GM23338 (cell line): Measurements from ENCODE around the gene UBE2G1.

Experiments
- EZH2 ChIP-seq: fragments of 200-600 bp; sonication (generic); IDR thresholded peaks from one replicate; pipeline ENCODE4 v1.8.0; 2017; ENCODE audit warnings: antibody characterized with exemption, mild to moderate bottlenecking, low read depth; ENCODE audit not compliant: unreplicated experiment
- EZH2phosphoT487 ChIP-seq: fragments of 200-600 bp; sonication (generic); IDR thresholded peaks from one replicate; pipeline ENCODE4 v1.8.1; 2018; ENCODE audit warnings: antibody characterized with exemption; ENCODE audit not compliant: unreplicated experiment
- NANOG ChIP-seq: IDR thresholded peaks from 2 replicates; pipeline ENCODE4 v1.6.1; 2016; ENCODE audit warnings: antibody characterized with exemption, borderline replicate concordance
- POLR2AphosphoS5 ChIP-seq: IDR thresholded peaks from 2 replicates; pipeline ENCODE4 v1.6.1; 2016; ENCODE audit warnings: antibody characterized with exemption, low read depth
- TF ChIP-seq, protein P1 (sequence below), 2 experiments: fragments of 200-600 bp in 1 of 2; sonication (generic) in 1 of 2; conservative IDR thresholded peaks; 2 replicates each; pipeline versions ENCODE4 v1.5.1 to v1.6.1; 2016 to 2017; ENCODE audit warnings: antibody characterized with exemption in 2 of 2, low read depth in 2 of 2, mild to moderate bottlenecking in 2 of 2, moderate library complexity in 1 of 2
- TF ChIP-seq, protein P2 (sequence below): IDR thresholded peaks from 2 replicates; pipeline ENCODE4 v1.6.1; 2016; ENCODE audit warnings: antibody characterized with exemption

- TF ChIP-seq, protein P1, sequence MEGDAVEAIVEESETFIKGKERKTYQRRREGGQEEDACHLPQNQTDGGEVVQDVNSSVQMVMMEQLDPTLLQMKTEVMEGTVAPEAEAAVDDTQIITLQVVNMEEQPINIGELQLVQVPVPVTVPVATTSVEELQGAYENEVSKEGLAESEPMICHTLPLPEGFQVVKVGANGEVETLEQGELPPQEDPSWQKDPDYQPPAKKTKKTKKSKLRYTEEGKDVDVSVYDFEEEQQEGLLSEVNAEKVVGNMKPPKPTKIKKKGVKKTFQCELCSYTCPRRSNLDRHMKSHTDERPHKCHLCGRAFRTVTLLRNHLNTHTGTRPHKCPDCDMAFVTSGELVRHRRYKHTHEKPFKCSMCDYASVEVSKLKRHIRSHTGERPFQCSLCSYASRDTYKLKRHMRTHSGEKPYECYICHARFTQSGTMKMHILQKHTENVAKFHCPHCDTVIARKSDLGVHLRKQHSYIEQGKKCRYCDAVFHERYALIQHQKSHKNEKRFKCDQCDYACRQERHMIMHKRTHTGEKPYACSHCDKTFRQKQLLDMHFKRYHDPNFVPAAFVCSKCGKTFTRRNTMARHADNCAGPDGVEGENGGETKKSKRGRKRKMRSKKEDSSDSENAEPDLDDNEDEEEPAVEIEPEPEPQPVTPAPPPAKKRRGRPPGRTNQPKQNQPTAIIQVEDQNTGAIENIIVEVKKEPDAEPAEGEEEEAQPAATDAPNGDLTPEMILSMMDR (conservative IDR thresholded peaks at IDR 0.05; ENCODE audit: low read depth in 2 of 2) = no peak
- TF ChIP-seq POLR2AphosphoS5 (no peak), EZH2 (no peak), EZH2phosphoT487 (no peak), NANOG (no peak)
- TF ChIP-seq, protein P2, sequence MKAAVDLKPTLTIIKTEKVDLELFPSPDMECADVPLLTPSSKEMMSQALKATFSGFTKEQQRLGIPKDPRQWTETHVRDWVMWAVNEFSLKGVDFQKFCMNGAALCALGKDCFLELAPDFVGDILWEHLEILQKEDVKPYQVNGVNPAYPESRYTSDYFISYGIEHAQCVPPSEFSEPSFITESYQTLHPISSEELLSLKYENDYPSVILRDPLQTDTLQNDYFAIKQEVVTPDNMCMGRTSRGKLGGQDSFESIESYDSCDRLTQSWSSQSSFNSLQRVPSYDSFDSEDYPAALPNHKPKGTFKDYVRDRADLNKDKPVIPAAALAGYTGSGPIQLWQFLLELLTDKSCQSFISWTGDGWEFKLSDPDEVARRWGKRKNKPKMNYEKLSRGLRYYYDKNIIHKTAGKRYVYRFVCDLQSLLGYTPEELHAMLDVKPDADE = no peak
Observed at GRCh38 chr17:4220655-4221054, 145.8 kb downstream of the UBE2G1 start.
